ENCODE data around the gene RSAD1.
"Not testable (repeated sequence)": the region's sequence is repeated elsewhere in the genome, so short reads cannot be mapped to it uniquely, and the experiment has no call there.

The RSAD1 gene

GRCh38 chr17:50472286-50472685 lies 6.4 kb upstream of the RSAD1 start:
- DNase-seq (ENCODE audit: low read depth, low spot score), result no peak

GRCh38 chr17:50472761-50473161 lies 5.9 kb upstream of the RSAD1 start:
- peak; percentile 24 for DNase-seq (ENCODE audit: low read depth, low spot score)

- no peak for DNase-seq (ENCODE audit: low read depth, low spot score)
Measured at GRCh38 chr17:50473901-50474300, 4.8 kb upstream of the RSAD1 start.

GRCh38 chr17:50474523-50474922 lies 4.1 kb upstream of the RSAD1 start:
- no peak for DNase-seq (ENCODE audit: low read depth, low spot score)

GRCh38 chr17:50475362-50475761 lies 3.3 kb upstream of the RSAD1 start:
- no peak for DNase-seq (ENCODE audit: low read depth, low spot score)

GRCh38 chr17:50475775-50476544 lies 2.7 kb upstream of the RSAD1 start:
- not testable (repeated sequence) for DNase-seq (ENCODE audit: low read depth, low spot score)

GRCh38 chr17:50476545-50477315 lies 1.9 kb upstream of the RSAD1 start:
- DNase-seq (ENCODE audit: low read depth, low spot score), result no peak

- no peak for DNase-seq (ENCODE audit: low read depth, low spot score)
Measured at GRCh38 chr17:50477976-50478375, 684 bp upstream of the RSAD1 start.

GRCh38 chr17:50479522-50480141 lies 972 bp downstream of the RSAD1 start:
- DNase-seq (ENCODE audit: low read depth, low spot score), result peak; percentile 76

- no peak for DNase-seq (ENCODE audit: low read depth, low spot score)
Measured at GRCh38 chr17:50480142-50480764, 1.6 kb downstream of the RSAD1 start.

- no peak for DNase-seq (ENCODE audit: low read depth, low spot score)
Measured at GRCh38 chr17:50480854-50481490, 2.3 kb downstream of the RSAD1 start.

GRCh38 chr17:50481648-50482047 lies 3.0 kb downstream of the RSAD1 start:
- no peak for DNase-seq (ENCODE audit: low read depth, low spot score)

GRCh38 chr17:50482110-50482509 lies 3.5 kb downstream of the RSAD1 start:
- no peak for DNase-seq (ENCODE audit: low read depth, low spot score)

GRCh38 chr17:50482516-50482915 lies 3.9 kb downstream of the RSAD1 start:
- peak; percentile 82 for DNase-seq (ENCODE audit: low read depth, low spot score)

GRCh38 chr17:50483266-50483665 lies 4.6 kb downstream of the RSAD1 start:
- no peak for DNase-seq (ENCODE audit: low read depth, low spot score)

- no peak for DNase-seq (ENCODE audit: low read depth, low spot score)
Measured at GRCh38 chr17:50484386-50485155, 5.9 kb downstream of the RSAD1 start.

- DNase-seq (ENCODE audit: low read depth, low spot score), result no peak
Measured at GRCh38 chr17:50487213-50488096, 8.8 kb downstream of the RSAD1 start.

- DNase-seq (ENCODE audit: low read depth, low spot score), result no peak
Measured at GRCh38 chr17:50488880-50489279, 10.2 kb downstream of the RSAD1 start.

GRCh38 chr17:50491505-50491904 lies 12.8 kb downstream of the RSAD1 start:
- no peak for DNase-seq (ENCODE audit: low read depth, low spot score)

GRCh38 chr17:50492214-50492613 lies 13.6 kb downstream of the RSAD1 start:
- no peak for DNase-seq (ENCODE audit: low read depth, low spot score)

Data from ELF-1 (cell line).